GM18526 (cell line): ENCODE results near the gene RTP2.

ENCODE experiments used
- POLR2A ChIP-seq: IDR thresholded peaks from 3 replicates; pipeline ENCODE4 v1.6.1; 2011; ENCODE audit not compliant: insufficient read length; ENCODE audit errors: extremely low read depth

The RTP2 gene

GRCh38 chr3:187728248-187728647 is 25.9 kb upstream of the RTP2 start:
- TF ChIP-seq POLR2A, result no peak

- no peak for TF ChIP-seq POLR2A
Observed at GRCh38 chr3:187726564-187726963, 24.2 kb upstream of the RTP2 start.

GRCh38 chr3:187725653-187726370 is 23.5 kb upstream of the RTP2 start:
- no peak for TF ChIP-seq POLR2A

GRCh38 chr3:187725224-187725623 is 22.9 kb upstream of the RTP2 start:
- TF ChIP-seq POLR2A, result no peak

GRCh38 chr3:187722206-187722612 is 19.9 kb upstream of the RTP2 start:
- no peak for TF ChIP-seq POLR2A

GRCh38 chr3:187721055-187721454 is 18.7 kb upstream of the RTP2 start:
- no peak for TF ChIP-seq POLR2A

- no peak for TF ChIP-seq POLR2A
Observed at GRCh38 chr3:187720337-187720670, 17.9 kb upstream of the RTP2 start.

- TF ChIP-seq POLR2A, result no peak
Observed at GRCh38 chr3:187719628-187720336, 17.4 kb upstream of the RTP2 start.

- no peak for TF ChIP-seq POLR2A
Observed at GRCh38 chr3:187718802-187719201, 16.4 kb upstream of the RTP2 start.

- TF ChIP-seq POLR2A, result no peak
Observed at GRCh38 chr3:187717572-187717971, 15.2 kb upstream of the RTP2 start.

- TF ChIP-seq POLR2A, result no peak
Observed at GRCh38 chr3:187714404-187714979, 12.1 kb upstream of the RTP2 start.

GRCh38 chr3:187713504-187713903 is 11.1 kb upstream of the RTP2 start:
- no peak for TF ChIP-seq POLR2A

GRCh38 chr3:187709155-187709554 is 6.8 kb upstream of the RTP2 start:
- TF ChIP-seq POLR2A, result no peak

- no peak for TF ChIP-seq POLR2A
Observed at GRCh38 chr3:187708696-187709095, 6.3 kb upstream of the RTP2 start.

- TF ChIP-seq POLR2A, result no peak
Observed at GRCh38 chr3:187706971-187707370, 4.6 kb upstream of the RTP2 start.

- no peak for TF ChIP-seq POLR2A
Observed at GRCh38 chr3:187705164-187705563, 2.8 kb upstream of the RTP2 start.
